Stimulated activated CD4-positive, alpha-beta T cell treated with anti-CD3 and anti-CD28 coated beads, TNF-alpha, amount 100 ng/mL, for 48 hours (primary cell): ENCODE data around the gene RERE.
"Not testable (repeated sequence)": the region's sequence is repeated elsewhere in the genome, so short reads cannot be mapped to it uniquely, and the experiment has no call there.

ENCODE experiments used
- DNase-seq, 3 donors: peaks; one replicate each; pipeline ENCODE4 v3.0.0-alpha.2; 2020; ENCODE audit warnings: low read depth in 3 of 3

Gene RERE

GRCh38 chr1:8382608-8383505 is 434.6 kb downstream of the RERE start:
- DNase-seq: no peak

- no peak for DNase-seq
Measured at GRCh38 chr1:8382051-8382505, 435.4 kb downstream of the RERE start.

- no peak for DNase-seq
Measured at GRCh38 chr1:8381618-8382017, 435.8 kb downstream of the RERE start.

- not testable (repeated sequence) for DNase-seq
Measured at GRCh38 chr1:8380310-8380709, 437.1 kb downstream of the RERE start.

GRCh38 chr1:8379513-8380186 is 437.8 kb downstream of the RERE start:
- DNase-seq: no peak

GRCh38 chr1:8378981-8379470 is 438.4 kb downstream of the RERE start:
- no peak for DNase-seq

GRCh38 chr1:8378178-8378577 is 439.3 kb downstream of the RERE start:
- DNase-seq: no peak

- DNase-seq: no peak
Measured at GRCh38 chr1:8377271-8377981, 440.0 kb downstream of the RERE start.

- DNase-seq: no peak
Measured at GRCh38 chr1:8376358-8376840, 441.0 kb downstream of the RERE start.

GRCh38 chr1:8374812-8375211 is 442.6 kb downstream of the RERE start:
- DNase-seq: no peak

GRCh38 chr1:8374356-8374755 is 443.1 kb downstream of the RERE start:
- DNase-seq: no peak

- DNase-seq: no peak
Measured at GRCh38 chr1:8373581-8374241, 443.7 kb downstream of the RERE start.

- no peak for DNase-seq
Measured at GRCh38 chr1:8373125-8373524, 444.3 kb downstream of the RERE start.

GRCh38 chr1:8371372-8371991 is 446.0 kb downstream of the RERE start:
- DNase-seq: no peak

- no peak for DNase-seq
Measured at GRCh38 chr1:8370905-8371315, 446.5 kb downstream of the RERE start.

GRCh38 chr1:8370046-8370881 is 447.2 kb downstream of the RERE start:
- DNase-seq: no peak

- no peak for DNase-seq
Measured at GRCh38 chr1:8368956-8369639, 448.3 kb downstream of the RERE start.

- DNase-seq: no peak
Measured at GRCh38 chr1:8367571-8368194, 449.8 kb downstream of the RERE start.
